SU-DHL-6 (cell line): ENCODE measurements around the gene RRM2.

ENCODE experiments used
- H2AFZ ChIP-seq: fragments of 200-600 bp; sonication (generic); 2 replicates; pipeline ENCODE4 v1.6.1; 2014; ENCODE audit warnings: low read depth, mild to moderate bottlenecking, moderate library complexity, mixed read lengths, antibody characterized with exemption, low read length; ENCODE audit not compliant: severe bottlenecking
- H3F3A ChIP-seq: fragments of 200-600 bp; shearing (Covaris generic); 2 replicates; pipeline ENCODE4 v1.6.0; 2016; ENCODE audit warnings: antibody characterized with exemption, mild to moderate bottlenecking; ENCODE audit not compliant: insufficient read depth
- H3K27ac ChIP-seq: fragments of 200-600 bp; sonication (generic); 2 replicates; pipeline ENCODE4 v1.5.1; 2016; ENCODE audit warnings: low read depth, mild to moderate bottlenecking, low read length, moderate library complexity, mixed read lengths
- H3K27me3 ChIP-seq: fragments of 200-600 bp; sonication (generic), shearing (Covaris generic); 2 replicates; pipeline ENCODE4 v1.6.0; 2014; ENCODE audit warnings: mild to moderate bottlenecking, low read length
- H3K36me3 ChIP-seq: fragments of 200-600 bp; sonication (generic); 2 replicates; pipeline ENCODE4 v1.6.1; 2014; ENCODE audit warnings: mild to moderate bottlenecking, low read length, mixed read lengths
- H3K4me2 ChIP-seq: fragments of 300-600, 200-600 bp; shearing (Covaris generic), sonication (generic); 2 replicates; pipeline ENCODE4 v1.6.0; 2014; ENCODE audit warnings: low read length, low read depth, mild to moderate bottlenecking; ENCODE audit not compliant: poor library complexity, severe bottlenecking
- H3K4me3 ChIP-seq: fragments of 200-600 bp; sonication (generic); 2 replicates; pipeline ENCODE4 v1.5.1; 2014; ENCODE audit warnings: antibody characterized with exemption, low read length, mild to moderate bottlenecking, mixed read lengths; ENCODE audit not compliant: insufficient read depth, poor library complexity, severe bottlenecking
- H3K79me2 ChIP-seq: fragments of 200-600 bp; sonication (generic); 2 replicates; pipeline ENCODE4 v1.6.1; 2014; ENCODE audit warnings: mild to moderate bottlenecking, low read length, moderate library complexity; ENCODE audit not compliant: insufficient read depth
- H3K9ac ChIP-seq: fragments of 200-600 bp; sonication (generic); 2 replicates; pipeline ENCODE4 v1.7.0; 2014; ENCODE audit warnings: mild to moderate bottlenecking, low read length
- H3K9me2 ChIP-seq: fragments of 200-600 bp; sonication (generic); replicated peaks from 2 replicates; pipeline ENCODE4 v1.6.1; 2014; ENCODE audit warnings: low read length; ENCODE audit not compliant: insufficient read depth
- H3K9me3 ChIP-seq: fragments of 200-600 bp; sonication (generic); 2 replicates; pipeline ENCODE4 v1.6.1; 2014; ENCODE audit warnings: low read length, mixed read lengths; ENCODE audit not compliant: insufficient read depth
- H4K20me1 ChIP-seq: fragments of 200-600 bp; sonication (generic); 2 replicates; pipeline ENCODE4 v1.6.1; 2014; ENCODE audit warnings: low read depth, mild to moderate bottlenecking, antibody characterized with exemption, low read length, moderate library complexity, mixed read lengths
- EZH2phosphoT487 ChIP-seq: fragments of 200-600 bp; sonication (generic), shearing (Covaris generic); conservative IDR thresholded peaks from 2 replicates; pipeline ENCODE4 v1.6.1; 2018; ENCODE audit warnings: mild to moderate bottlenecking, antibody characterized with exemption, low read length, moderate library complexity, mixed read lengths
- TF ChIP-seq, protein P1 (sequence below): fragments of 200-600 bp; sonication (generic); IDR thresholded peaks from one replicate; pipeline ENCODE4 v1.5.1; 2017; ENCODE audit warnings: antibody characterized with exemption, mild to moderate bottlenecking, low read length, moderate library complexity; ENCODE audit not compliant: insufficient read depth, poor library complexity, severe bottlenecking

The RRM2 gene

DNA sequence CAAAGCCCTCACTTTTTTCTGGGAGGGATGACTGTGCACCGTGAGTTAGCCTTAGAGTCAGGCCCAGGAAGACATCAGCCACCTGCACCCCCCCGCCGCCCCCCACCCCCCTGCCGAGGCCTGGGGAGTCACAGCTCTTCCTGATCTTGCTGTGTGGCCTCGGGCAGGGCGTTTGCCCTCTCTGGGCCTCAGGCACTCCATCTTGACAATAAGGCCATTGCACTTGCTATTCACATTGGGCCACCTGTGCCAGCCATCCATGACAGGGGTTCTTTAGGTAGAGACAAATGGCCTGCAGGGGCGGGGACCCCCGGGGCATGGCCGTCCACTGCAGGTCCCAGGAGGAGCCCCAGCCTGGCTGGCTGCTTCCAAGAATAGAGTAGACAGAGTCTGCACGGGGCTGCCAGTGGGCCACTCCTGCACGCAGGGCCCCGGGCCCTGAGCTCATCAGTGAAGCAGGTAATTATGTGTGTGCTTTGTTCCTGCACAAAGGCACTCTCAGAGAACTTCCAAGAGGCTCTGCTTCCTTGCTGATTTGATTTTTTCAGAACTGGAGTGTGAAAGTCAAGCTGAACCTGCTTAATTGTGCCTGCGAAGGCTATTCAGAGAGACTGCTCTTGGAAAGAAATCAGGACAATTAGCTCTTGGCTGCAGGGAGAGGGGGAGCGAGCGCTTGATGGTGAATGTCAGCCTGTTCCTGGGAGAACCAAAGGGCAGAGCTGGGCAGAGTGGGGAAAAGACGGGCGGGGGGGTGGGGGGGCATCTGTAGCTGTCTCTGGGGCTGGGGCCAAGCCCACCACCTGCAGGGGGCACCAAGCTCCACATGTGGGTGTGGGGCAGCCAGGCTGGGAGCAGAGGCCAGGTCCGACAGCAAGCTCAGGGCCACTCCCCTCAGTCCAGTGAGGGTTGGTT is 40.3 kb downstream of the RRM2 start:
- H3F3A ChIP-seq = no peaks in the 10 kb centered on the region
- no peak overlapping the region for H3K4me2 ChIP-seq
- no peak for TF ChIP-seq EZH2phosphoT487
- TF ChIP-seq, protein P1, sequence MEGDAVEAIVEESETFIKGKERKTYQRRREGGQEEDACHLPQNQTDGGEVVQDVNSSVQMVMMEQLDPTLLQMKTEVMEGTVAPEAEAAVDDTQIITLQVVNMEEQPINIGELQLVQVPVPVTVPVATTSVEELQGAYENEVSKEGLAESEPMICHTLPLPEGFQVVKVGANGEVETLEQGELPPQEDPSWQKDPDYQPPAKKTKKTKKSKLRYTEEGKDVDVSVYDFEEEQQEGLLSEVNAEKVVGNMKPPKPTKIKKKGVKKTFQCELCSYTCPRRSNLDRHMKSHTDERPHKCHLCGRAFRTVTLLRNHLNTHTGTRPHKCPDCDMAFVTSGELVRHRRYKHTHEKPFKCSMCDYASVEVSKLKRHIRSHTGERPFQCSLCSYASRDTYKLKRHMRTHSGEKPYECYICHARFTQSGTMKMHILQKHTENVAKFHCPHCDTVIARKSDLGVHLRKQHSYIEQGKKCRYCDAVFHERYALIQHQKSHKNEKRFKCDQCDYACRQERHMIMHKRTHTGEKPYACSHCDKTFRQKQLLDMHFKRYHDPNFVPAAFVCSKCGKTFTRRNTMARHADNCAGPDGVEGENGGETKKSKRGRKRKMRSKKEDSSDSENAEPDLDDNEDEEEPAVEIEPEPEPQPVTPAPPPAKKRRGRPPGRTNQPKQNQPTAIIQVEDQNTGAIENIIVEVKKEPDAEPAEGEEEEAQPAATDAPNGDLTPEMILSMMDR = no peak
- H3K4me3 ChIP-seq = no peak overlapping the region
- no peaks in the 10 kb centered on the region for H3K79me2 ChIP-seq
- no peaks in the 10 kb centered on the region for H3K9me3 ChIP-seq
- H2AFZ ChIP-seq = no peak overlapping the region
- no peak overlapping the region for H3K27ac ChIP-seq
- no peaks in the 10 kb centered on the region for H4K20me1 ChIP-seq
- no peak overlapping the region for H3K9ac ChIP-seq
- H3K36me3 ChIP-seq = no peaks in the 10 kb centered on the region
- no peaks in the 10 kb centered on the region for H3K27me3 ChIP-seq
- H3K9me2 ChIP-seq = no peaks in the 10 kb centered on the region

DNA sequence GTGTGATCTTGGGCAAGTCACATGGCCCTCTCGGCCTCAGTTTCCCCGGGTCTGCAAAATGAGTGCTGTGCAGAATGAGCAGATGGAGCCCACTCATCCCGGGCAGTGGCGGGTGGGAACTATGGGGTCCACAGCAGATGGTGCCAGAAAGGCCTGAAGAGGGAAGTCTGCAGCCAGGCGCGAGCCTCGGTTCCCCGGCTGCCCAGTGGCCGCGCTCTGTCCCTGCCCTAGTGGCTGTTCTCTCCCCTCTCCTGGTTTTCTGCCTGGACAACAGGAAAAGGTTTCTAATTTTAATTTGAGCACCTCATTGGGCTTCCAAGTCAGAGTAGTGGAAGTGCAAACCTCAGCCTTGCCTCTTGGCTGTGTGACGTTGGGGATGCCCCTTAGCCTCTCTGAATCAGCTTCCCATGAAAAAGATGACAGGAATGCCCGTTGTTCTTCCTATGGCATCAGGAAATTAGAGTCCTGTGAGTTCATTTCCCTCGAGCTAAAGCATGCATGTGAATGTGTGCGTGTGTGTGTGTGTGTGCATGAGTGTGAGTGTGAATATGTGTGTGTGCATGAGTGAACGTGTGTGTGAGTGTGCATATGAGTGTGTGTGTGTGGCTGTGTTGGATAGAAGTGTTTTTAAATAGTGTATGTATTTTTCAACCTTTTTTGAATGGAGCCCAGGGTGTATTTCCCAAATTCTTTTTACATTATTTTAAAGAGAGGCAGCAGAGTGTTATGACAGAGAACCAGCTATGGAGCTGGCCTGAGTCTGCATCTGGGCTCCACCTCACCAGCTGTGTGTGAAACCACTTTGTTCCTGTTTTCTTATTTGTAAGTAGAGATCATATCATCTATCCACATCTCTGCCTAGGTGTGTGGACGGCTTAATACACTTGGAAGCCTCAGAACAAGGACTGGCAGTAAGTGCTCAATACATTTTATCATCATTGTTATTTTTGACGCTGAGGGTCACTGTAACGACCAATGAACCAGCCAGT is 41.3 kb downstream of the RRM2 start:
- Histone ChIP-seq H3F3A (no peaks in the 10 kb centered on the region), H3K27me3 (no peaks in the 10 kb centered on the region), H3K9ac (no peak overlapping the region), H3K79me2 (no peaks in the 10 kb centered on the region), H3K4me2 (no peak overlapping the region), H4K20me1 (no peaks in the 10 kb centered on the region), H2AFZ (no peak overlapping the region), H3K36me3 (no peaks in the 10 kb centered on the region), H3K4me3 (no peak overlapping the region), H3K9me2 (no peaks in the 10 kb centered on the region), H3K27ac (no peak overlapping the region), H3K9me3 (no peaks in the 10 kb centered on the region)
- TF ChIP-seq, protein P1 = no peak
- TF ChIP-seq EZH2phosphoT487 = no peak

DNA sequence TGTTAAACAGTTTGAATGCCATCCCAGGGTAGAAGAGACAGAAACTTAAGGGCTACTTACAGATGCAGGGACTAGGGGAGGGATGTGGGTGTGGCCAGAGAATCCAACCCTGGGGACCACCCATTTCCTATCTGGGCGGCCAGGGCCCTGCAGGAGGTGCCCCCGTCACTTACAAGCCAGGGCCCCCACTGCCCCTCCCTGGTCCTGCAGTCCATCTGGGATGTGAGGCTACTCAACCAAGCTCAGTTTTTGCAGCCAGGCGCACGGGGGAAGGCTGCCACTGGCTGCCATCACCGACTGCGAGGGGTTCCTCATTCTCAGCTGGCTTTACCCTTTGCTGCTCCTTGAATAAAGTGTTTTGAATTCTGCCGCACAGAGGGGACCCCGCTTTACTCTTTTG is 42.1 kb downstream of the RRM2 start:
- Histone ChIP-seq H2AFZ (no peak overlapping the region), H3K9ac (no peak overlapping the region), H3K27me3 (no peaks in the 10 kb centered on the region), H3K27ac (no peak overlapping the region), H3K4me3 (no peak overlapping the region), H3K4me2 (no peak overlapping the region), H3K9me3 (no peaks in the 10 kb centered on the region), H3K9me2 (no peaks in the 10 kb centered on the region), H3F3A (no peaks in the 10 kb centered on the region), H3K36me3 (no peaks in the 10 kb centered on the region), H4K20me1 (no peaks in the 10 kb centered on the region), H3K79me2 (no peaks in the 10 kb centered on the region)
- TF ChIP-seq, protein P1 = no peak
- TF ChIP-seq EZH2phosphoT487 = no peak
